GM12872 (cell line): Measurements from ENCODE around the gene HDLBP.

Experiments used
- TF ChIP-seq, protein P1 (sequence below): IDR thresholded peaks from 3 replicates; pipeline ENCODE4 v1.5.1; 2011; ENCODE audit warnings: low read depth, mild to moderate bottlenecking, low read length, moderate library complexity; ENCODE audit not compliant: insufficient read depth

Gene HDLBP

DNA sequence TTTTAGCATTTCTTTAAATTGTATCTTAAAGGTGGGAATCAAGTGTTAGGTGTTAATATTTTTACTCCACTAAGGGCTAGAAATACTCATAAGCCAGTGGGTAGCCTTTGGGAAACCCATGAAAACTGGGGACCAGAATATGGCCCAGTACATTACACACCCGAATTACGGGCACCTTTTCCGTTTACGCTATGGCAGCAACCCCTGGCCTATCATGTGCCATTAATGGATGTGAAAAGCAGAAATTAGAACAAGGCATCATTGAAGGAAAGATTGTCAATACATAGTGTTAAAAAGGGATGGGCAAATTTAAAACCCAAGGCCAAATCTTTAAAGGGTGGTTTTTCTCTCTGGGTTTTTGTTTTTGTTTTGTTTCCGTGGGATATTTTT, 41.4 kb upstream of the HDLBP start:
- TF ChIP-seq, protein P1, sequence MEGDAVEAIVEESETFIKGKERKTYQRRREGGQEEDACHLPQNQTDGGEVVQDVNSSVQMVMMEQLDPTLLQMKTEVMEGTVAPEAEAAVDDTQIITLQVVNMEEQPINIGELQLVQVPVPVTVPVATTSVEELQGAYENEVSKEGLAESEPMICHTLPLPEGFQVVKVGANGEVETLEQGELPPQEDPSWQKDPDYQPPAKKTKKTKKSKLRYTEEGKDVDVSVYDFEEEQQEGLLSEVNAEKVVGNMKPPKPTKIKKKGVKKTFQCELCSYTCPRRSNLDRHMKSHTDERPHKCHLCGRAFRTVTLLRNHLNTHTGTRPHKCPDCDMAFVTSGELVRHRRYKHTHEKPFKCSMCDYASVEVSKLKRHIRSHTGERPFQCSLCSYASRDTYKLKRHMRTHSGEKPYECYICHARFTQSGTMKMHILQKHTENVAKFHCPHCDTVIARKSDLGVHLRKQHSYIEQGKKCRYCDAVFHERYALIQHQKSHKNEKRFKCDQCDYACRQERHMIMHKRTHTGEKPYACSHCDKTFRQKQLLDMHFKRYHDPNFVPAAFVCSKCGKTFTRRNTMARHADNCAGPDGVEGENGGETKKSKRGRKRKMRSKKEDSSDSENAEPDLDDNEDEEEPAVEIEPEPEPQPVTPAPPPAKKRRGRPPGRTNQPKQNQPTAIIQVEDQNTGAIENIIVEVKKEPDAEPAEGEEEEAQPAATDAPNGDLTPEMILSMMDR: no peak

DNA sequence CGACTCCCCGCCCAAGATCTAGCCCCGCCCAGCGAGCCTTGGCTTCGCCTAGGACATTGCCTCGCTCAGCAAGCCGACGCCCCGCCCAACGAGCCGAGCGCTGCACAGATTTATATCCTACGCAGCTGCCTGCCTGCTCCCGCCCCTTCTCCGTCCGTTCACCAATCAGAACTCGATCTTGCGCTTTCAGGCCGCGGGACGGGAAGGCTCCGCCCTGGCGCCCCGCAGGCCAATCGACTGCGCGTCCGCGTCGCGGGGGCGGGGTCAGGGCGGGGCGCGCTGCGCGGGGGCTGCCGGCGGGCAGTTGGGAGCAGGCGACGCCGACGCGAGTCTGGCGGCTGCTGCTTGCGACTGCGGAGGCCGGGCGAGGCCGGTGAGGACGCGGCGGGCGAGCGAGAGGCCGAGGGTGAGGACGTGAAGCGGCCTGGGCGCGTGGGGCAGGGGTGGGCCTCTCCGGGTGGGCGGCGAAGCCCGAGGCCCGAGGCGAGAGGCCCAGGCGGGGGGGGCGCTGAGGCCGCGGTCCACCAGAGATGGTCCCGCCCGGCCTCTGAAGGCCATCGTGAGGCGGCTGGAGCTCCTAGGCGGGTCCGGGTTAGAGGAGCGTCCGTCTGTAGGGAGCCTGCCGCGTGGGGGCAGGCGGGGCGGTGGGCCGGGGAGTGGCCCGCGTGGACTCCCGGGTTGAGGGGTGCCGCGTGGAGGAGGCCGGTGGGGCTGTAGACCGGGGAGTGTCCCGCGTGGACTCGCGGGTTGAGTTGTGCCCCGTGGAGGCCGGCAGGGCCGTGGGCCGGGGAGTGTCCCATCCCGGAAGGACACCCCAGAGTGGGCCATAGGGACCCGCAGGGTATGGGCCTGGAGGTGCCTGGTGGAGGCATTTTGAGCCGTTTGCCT, 40.8 kb upstream of the HDLBP start, which contains the start of gene FARP2:
Gene FARP2 (plus strand): TSS at position 303 of the 888 bp plus-strand sequence. CDS start 16,823 bp downstream, outside the sequence.
- TF ChIP-seq, protein P1: no peak

DNA sequence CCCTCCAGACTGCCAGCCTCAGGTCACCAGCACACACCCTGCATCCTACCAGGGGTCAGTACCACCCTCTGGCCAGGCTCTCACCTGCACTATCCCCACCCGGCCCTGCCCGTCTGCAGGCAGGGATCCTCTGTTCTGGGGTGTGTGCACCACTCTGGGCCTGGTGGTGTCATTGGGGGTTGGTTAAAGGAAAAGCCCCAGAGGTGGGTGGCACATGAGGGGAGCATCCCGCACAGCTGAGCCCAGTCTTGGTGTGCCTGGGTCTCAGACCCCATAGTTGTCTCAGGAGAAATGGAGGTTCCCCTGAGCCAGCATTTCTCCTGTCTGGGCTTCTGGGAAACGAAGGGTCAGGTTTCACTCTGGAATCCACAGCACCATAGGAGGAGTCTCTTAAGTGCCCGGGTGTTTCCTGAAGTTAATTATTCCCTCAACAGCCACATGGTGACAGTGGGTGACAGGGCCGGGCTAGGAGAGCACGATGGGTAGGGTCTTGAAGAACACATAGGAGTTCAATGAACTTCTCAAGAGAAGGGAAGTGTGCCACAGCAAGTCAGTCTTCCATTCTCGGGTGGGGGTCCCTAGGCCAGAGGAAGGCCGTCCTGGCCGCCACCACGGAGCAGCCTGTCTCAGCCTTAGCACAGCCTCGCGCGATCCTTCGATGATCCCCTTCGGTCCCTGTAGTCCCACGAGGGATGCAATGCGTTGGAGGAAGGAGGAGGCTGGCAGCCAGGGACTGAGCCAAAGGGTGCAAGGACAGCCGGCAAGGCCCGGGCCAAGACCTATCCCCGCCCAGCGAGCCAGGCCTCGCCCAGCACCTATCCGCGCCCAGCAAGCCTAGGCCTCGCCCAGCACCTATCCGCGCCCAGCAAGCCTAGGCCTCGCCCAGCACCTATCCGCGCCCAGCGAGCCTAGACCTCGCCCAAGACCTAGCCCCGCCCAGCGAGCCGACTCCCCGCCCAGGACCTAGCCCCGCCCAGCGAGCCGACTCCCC, 39.5 kb upstream of the HDLBP start:
- TF ChIP-seq, protein P1: no peak

DNA sequence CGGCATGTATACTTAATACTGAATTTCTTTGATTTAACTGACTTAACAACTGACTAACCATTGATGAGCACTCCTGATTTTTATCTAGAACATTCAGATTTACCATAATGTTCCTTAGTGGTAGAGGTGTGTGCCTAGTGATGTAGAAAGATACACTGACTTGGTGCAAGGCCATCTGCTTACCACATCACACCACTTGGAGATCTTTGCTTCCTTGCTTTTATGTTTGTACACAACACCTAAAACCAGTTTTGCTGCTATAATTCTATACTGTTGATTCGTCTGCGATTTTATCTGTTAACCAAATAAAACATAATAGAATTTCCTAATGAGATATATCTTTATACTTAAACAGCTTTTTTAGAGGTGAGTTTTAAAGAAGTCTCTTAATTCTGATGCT, 36.8 kb upstream of the HDLBP start:
- TF ChIP-seq, protein P1: no peak

DNA sequence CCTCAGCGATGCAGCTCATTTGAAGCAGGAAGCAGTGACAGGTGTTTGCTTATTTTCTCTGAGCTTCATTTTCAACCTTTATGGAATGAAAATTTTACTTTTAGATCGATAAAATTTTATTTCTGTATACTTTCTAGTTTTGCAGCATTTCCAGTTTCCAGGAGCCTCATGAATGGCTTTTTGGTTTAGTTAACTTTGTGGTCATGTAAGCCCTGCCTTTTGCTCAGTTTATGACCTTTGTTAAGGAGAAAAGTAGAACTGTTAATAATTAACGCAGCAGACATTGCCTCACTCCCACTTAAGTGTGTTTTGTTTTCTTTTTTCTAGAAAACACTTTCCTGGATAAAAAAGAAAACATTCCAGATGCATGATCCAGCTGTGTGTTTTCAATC, 36.2 kb upstream of the HDLBP start:
- TF ChIP-seq, protein P1: no peak

DNA sequence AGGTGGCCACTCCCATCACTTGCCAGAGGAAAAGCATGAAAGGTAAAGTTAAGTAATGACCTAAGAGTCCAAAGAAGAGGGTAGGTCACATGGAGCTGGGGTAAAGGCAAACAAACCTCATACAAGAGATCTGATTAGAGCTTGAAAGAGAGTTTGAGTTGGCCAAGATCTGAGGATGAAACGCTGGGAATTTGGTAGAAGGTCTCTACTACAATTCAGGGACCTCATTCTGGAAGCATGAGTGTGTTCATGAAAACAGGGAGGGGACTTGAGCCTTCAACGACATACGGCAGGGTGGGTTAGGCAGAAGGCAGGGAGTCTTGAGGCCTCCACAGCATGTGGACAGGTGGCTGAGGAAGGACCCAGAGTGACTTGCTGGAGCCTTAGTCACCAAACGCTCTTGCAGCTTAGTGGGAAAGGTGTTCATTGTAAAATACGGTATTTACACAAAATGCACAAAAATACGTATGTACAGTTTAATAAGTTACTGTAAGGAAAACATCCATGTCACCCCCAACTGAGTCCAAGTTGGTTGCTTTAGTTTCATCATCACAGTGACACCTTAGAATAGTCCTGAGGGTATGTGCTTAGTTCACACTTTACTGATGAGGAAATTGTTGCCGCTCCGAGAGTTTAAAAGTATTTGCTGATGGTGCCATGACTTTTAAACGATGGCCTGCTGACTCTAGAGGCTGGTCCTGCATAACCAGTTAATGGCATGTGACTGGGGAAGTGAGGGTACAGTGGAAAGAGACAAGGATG, 35.6 kb upstream of the HDLBP start:
- TF ChIP-seq, protein P1: no peak
